Breast epithelium (tissue), 4 donors: ENCODE data around the gene C16orf82. TPM values are rescaled to one million over a fixed set of nuclear protein-coding genes. Genes with fewer than 3 reads are reported as not detected.

Experiments used
- DNase-seq, 2 donors: peaks; one replicate each; pipeline ENCODE4 v3.0.0-alpha.2; 2019; ENCODE audit warnings: low spot score in 2 of 2
- H3K27ac ChIP-seq, 2 donors: fragments of 200-600 bp; sonication (generic) in 1 of 2; one replicate each; pipeline ENCODE4 v1.5.1; 2016 to 2019; ENCODE audit warnings: mild to moderate bottlenecking in 1 of 2
- H3K27me3 ChIP-seq, 2 donors: fragments of 200-600 bp; sonication (generic) in 1 of 2; one replicate each; pipeline versions ENCODE4 v1.5.1 to v1.6.0; 2017 to 2019; ENCODE audit warnings: control low read depth in 1 of 2, mild to moderate bottlenecking in 1 of 2
- H3K36me3 ChIP-seq: fragments of 200-600 bp; one replicate; pipeline ENCODE4 v1.5.1; 2019
- H3K4me1 ChIP-seq, 2 donors: fragments of 200-600 bp; sonication (generic); one replicate each; pipeline ENCODE4 v1.5.1; 2016 to 2019; ENCODE audit warnings: control low read depth in 1 of 2
- H3K4me3 ChIP-seq, 3 donors: fragments of 200-600 bp; sonication (generic); 1 replicate in 2 of 3; 2 replicates in 1 of 3; pipeline ENCODE4 v1.5.1; 2016 to 2019; ENCODE audit warnings: mild to moderate bottlenecking in 3 of 3, moderate library complexity in 2 of 3
- H3K9me3 ChIP-seq, 2 donors: fragments of 200-600 bp; sonication (generic) in 1 of 2; one replicate each; pipeline ENCODE4 v1.5.1; 2016 to 2019; ENCODE audit warnings: control low read depth in 1 of 2
- POLR2A ChIP-seq: fragments of 450-650 bp; IDR thresholded peaks from one replicate; pipeline ENCODE4 v1.6.1; 2016; ENCODE audit warnings: antibody characterized with exemption, mild to moderate bottlenecking, moderate library complexity
- POLR2AphosphoS5 ChIP-seq, 3 donors: sonication (generic); formaldehyde crosslinking; IDR thresholded peaks; one replicate each; pipeline ENCODE4 v1.6.1; 2017; ENCODE audit warnings: antibody characterized with exemption in 3 of 3
- intact Hi-C: fragments of 100-400 bp; cut with DNase I; formaldehyde crosslinking; loops from one replicate; pipeline ENCODE4 v1.15.1; 2023; ENCODE audit warnings: low total_unique reads
- total RNA-seq, 3 donors: library from RNA; depleted of rRNA; stranded (reverse); fragments of >200 nt; gene quantifications; one replicate each; pipeline ENCODE4 v1.1.0, GENCODE V29; 2016
- TF ChIP-seq, protein P1 (sequence below), 3 donors: fragments of 450-650 bp; IDR thresholded peaks; one replicate each; pipeline ENCODE4 v1.5.1; 2016 to 2017; ENCODE audit warnings: antibody characterized with exemption in 3 of 3, mild to moderate bottlenecking in 3 of 3, moderate library complexity in 3 of 3

C16orf82 gene
- under 1 TPM in 1 of 3 donors, not detected in 2; 0.16 TPM for total RNA-seq

DNA sequence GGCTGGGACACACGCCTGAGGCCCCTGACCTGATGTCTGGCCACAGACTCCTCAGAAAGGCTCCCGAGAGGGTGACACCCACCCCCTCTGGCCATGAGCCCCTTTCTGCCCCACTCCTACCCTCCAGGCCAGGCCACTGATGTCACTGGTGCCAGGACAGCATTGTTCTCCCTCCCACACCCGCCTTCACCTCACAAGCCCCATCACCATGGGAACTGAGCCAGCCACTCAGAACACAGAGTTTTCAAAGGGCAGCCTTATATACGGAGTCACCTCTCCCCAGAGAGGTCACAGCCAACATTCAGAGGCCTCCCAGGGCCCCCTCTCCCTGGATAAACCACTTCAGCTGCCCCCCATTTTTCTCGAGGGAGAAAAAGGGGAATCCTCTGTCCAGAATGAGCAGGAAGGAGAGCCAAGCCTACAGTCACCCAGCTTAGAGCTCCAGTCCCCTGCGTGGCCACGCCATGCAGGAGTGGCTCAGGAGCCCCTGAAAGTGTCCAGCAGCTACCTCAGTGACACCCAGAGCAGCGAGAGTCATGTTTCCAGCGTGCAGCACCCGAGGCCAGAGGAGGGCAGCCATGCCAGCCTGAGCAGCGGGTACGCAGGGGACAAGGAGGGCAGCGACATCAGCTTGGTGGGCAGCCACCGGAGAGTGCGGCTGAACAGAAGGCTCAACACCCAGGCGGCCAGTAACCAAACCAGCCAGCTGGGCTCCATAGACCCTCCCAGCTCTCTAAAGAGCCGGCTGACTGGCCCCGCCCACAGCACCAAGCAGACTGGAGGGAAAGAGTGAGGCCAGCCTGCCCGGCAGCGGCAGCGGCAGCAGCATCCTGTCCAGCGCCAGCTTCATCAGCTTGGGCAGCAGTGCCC, at the start of gene C16orf82:
C16orf82 (plus strand) TSS at position 260 of the 870 bp plus-strand sequence.
- Histone ChIP-seq H3K9me3 (peaks cover 0 to 8% of the 10 kb centered on the region in 2 donors), H3K27me3 (no peaks in the 10 kb centered on the region), H3K4me1 (no peaks in the 10 kb centered on the region), H3K27ac (no peak within 1 kb of the TSS), H3K36me3 (no peaks in the 10 kb centered on the region), H3K4me3 (peak within 1 kb of the TSS in 1 of 3 donors; percentile 41)
- DNase-seq: no peak
- TF ChIP-seq POLR2AphosphoS5 (IDR thresholded peaks at IDR 0.05) (no peak), POLR2A (no peak)
- TF ChIP-seq, protein P1, sequence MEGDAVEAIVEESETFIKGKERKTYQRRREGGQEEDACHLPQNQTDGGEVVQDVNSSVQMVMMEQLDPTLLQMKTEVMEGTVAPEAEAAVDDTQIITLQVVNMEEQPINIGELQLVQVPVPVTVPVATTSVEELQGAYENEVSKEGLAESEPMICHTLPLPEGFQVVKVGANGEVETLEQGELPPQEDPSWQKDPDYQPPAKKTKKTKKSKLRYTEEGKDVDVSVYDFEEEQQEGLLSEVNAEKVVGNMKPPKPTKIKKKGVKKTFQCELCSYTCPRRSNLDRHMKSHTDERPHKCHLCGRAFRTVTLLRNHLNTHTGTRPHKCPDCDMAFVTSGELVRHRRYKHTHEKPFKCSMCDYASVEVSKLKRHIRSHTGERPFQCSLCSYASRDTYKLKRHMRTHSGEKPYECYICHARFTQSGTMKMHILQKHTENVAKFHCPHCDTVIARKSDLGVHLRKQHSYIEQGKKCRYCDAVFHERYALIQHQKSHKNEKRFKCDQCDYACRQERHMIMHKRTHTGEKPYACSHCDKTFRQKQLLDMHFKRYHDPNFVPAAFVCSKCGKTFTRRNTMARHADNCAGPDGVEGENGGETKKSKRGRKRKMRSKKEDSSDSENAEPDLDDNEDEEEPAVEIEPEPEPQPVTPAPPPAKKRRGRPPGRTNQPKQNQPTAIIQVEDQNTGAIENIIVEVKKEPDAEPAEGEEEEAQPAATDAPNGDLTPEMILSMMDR (IDR thresholded peaks at IDR 0.05): no peak
- intact Hi-C loops: no loop called here

DNA sequence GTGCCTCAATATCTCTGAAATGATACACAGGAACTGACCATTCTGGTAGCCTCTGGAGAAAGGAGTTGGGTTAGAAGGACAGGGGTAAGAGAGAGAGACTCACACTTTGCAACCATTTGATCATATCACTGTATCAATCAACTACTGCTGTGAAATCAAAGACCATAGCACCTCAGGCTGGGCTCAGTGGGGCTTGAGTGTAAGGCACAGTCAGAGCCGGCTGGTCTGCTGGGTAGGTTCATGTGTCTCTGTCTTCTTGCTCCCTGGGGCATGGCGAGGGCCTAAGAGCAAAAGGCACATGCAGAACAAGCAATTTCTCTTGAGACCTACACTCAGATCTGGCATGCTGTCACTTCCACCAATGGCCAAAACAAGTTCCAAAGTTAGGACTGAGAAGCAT, 46.7 kb upstream of the C16orf82 start:
- Histone ChIP-seq H3K27me3 (no peaks in the 10 kb centered on the region), H3K4me1 (no peaks in the 10 kb centered on the region), H3K9me3 (no peaks in the 10 kb centered on the region), H3K4me3 (no peak overlapping the region), H3K27ac (no peak overlapping the region), H3K36me3 (no peaks in the 10 kb centered on the region)
- DNase-seq: no peak
- TF ChIP-seq, protein P1 (IDR thresholded peaks at IDR 0.05): no peak
- intact Hi-C loops: no loop called here

DNA sequence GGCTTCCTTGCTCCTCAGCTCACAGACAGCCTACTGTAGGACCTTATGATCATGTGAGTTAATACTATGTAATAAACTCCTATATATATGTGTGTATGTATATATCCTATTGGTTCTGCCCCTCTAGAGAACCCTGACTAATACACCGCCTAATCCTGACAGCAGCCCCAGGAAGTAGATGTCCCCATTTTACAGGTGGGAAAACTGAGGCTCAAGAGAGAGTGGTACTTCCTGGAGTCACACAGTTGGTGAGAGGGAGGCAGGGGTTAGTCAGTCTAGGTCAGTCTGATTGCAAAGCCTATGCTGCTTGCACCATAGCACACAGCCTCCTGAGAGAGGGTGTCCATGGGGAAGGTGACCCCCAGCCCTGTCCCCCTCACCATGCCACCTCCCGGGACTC, 42.7 kb upstream of the C16orf82 start:
- no peak overlapping the region for H3K27ac ChIP-seq
- H3K36me3 ChIP-seq: no peaks in the 10 kb centered on the region
- TF ChIP-seq POLR2AphosphoS5 (IDR thresholded peaks at IDR 0.05) (no peak), POLR2A (no peak)
- TF ChIP-seq, protein P1 (IDR thresholded peaks at IDR 0.05): no peak
- H3K4me3 ChIP-seq: no peak overlapping the region
- H3K27me3 ChIP-seq: no peaks in the 10 kb centered on the region
- H3K4me1 ChIP-seq: no peaks in the 10 kb centered on the region
- intact Hi-C loops: no loop called here
- H3K9me3 ChIP-seq: no peaks in the 10 kb centered on the region
- no peak for DNase-seq

DNA sequence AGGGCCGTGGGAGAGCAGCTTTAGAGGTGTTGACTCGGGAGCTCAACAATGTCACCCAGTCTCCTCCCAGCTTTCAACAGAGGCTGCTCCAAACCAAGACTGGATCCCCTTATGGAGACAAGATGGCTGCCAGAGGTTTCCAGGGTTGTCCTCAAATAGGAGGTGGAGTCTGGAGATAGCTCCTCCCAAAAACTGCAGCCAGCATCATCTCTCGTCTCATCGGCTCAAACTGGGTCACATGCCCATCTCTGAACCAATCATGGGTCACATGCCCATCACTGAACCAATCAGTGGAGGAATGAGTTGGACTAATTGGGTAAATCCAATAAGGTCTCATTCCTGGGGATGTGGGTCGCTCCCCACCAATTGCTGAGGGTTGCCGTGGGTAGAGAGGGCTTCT, 41.1 kb upstream of the C16orf82 start:
- intact Hi-C loops: no loop called here
- Histone ChIP-seq H3K4me1 (no peaks in the 10 kb centered on the region), H3K27ac (no peak overlapping the region), H3K4me3 (no peak overlapping the region), H3K9me3 (no peaks in the 10 kb centered on the region), H3K27me3 (no peaks in the 10 kb centered on the region), H3K36me3 (no peaks in the 10 kb centered on the region)
- no peak for DNase-seq
- TF ChIP-seq POLR2AphosphoS5 (IDR thresholded peaks at IDR 0.05): no peak
- no peak for TF ChIP-seq POLR2A
- TF ChIP-seq, protein P1 (IDR thresholded peaks at IDR 0.05): no peak

DNA sequence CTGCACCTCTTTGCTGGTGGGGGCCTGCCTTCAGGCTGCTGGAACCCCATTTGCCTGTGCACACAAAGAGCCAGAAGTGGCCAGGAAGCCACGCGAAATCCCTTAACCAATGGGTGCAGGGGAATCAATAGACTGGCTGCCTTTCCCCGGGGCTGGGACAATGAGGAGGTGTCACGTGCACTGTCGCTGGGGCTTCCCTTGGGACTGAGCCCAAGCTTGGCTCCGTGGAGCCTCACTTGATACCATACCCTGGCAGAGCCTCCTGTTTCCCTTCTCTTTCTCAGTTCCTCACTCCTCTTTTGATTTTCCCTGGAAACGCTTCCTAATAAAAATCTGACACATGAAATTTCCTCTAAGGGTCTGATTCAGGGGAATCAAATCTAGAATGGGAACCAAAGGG, 38.8 kb upstream of the C16orf82 start:
- no peak for TF ChIP-seq POLR2AphosphoS5 (IDR thresholded peaks at IDR 0.05)
- TF ChIP-seq POLR2A: no peak
- TF ChIP-seq, protein P1 (IDR thresholded peaks at IDR 0.05): no peak
- DNase-seq: no peak
- no peak overlapping the region for H3K4me3 ChIP-seq
- H3K36me3 ChIP-seq: no peaks in the 10 kb centered on the region
- intact Hi-C loops: no loop called here
- no peaks in the 10 kb centered on the region for H3K27me3 ChIP-seq
- H3K27ac ChIP-seq: no peak overlapping the region
- H3K4me1 ChIP-seq: no peaks in the 10 kb centered on the region
- H3K9me3 ChIP-seq: no peaks in the 10 kb centered on the region
